ENCODE data around the gene SIDT1.
A peak's percentile ranks its signal among the peaks of the same experiment; 100 is the strongest.

Gene SIDT1
- long read RNA-seq, result 0 reads

- H3K4me3 ChIP-seq (replicated peaks; ENCODE audit: insufficient read depth, low read length), result peak within 1 kb of the TSS; percentile 47
- TF ChIP-seq REST (IDR thresholded peaks at IDR 0.05; ENCODE audit: insufficient replicate concordance, low read depth) (no peak), CTCF (IDR thresholded peaks at IDR 0.05; ENCODE audit: insufficient read depth, low read length) (no peak), SPI1 (IDR thresholded peaks at IDR 0.05; ENCODE audit: borderline replicate concordance, low read depth) (no peak), GABPA (IDR thresholded peaks at IDR 0.05; ENCODE audit: low read depth) (no peak), POLR2AphosphoS5 (IDR thresholded peaks at IDR 0.05; ENCODE audit: low read depth) (no peak)
- peak in 1 of 2 experiments; percentile 42 for DNase-seq (ENCODE audit: low read depth in 1 of 2, low spot score in 1 of 2)
- H3K27me3 ChIP-seq (ENCODE audit: insufficient read depth, poor library complexity, severe bottlenecking), result peaks cover 14% of the 10 kb centered on the region
- no peak within 1 kb of the TSS for H3K27ac ChIP-seq (replicated peaks)
Measured at GRCh38 chr3:113531826-113532697, at the start of gene SIDT1. TSS of gene SIDT1 (plus strand) at chr3:113532555. CDS start at chr3:113533022, 467 bp downstream.

GRCh38 chr3:113485161-113485609 lies 47.2 kb upstream of the SIDT1 start:
- no peaks in the 10 kb centered on the region for H3K27me3 ChIP-seq (ENCODE audit: insufficient read depth, poor library complexity, severe bottlenecking)
- no peak overlapping the region for H3K27ac ChIP-seq (replicated peaks)
- no peak for TF ChIP-seq SPI1 (IDR thresholded peaks at IDR 0.05; ENCODE audit: borderline replicate concordance, low read depth)
- TF ChIP-seq POLR2AphosphoS5 (IDR thresholded peaks at IDR 0.05; ENCODE audit: low read depth), result no peak
- no peak for TF ChIP-seq GABPA (IDR thresholded peaks at IDR 0.05; ENCODE audit: low read depth)
- no peak for TF ChIP-seq CTCF (IDR thresholded peaks at IDR 0.05; ENCODE audit: insufficient read depth, low read length)
- no peak for TF ChIP-seq REST (IDR thresholded peaks at IDR 0.05; ENCODE audit: insufficient replicate concordance, low read depth)
- no peak overlapping the region for H3K4me3 ChIP-seq (replicated peaks; ENCODE audit: insufficient read depth, low read length)
- DNase-seq (ENCODE audit: low read depth in 1 of 2, low spot score in 1 of 2), result no peak

- peak in 1 of 2 experiments; percentile 30 for DNase-seq (ENCODE audit: low read depth in 1 of 2, low spot score in 1 of 2)
- TF ChIP-seq CTCF (IDR thresholded peaks at IDR 0.05; ENCODE audit: insufficient read depth, low read length) (no peak), GABPA (IDR thresholded peaks at IDR 0.05; ENCODE audit: low read depth) (no peak), REST (IDR thresholded peaks at IDR 0.05; ENCODE audit: insufficient replicate concordance, low read depth) (no peak), SPI1 (IDR thresholded peaks at IDR 0.05; ENCODE audit: borderline replicate concordance, low read depth) (no peak), POLR2AphosphoS5 (IDR thresholded peaks at IDR 0.05; ENCODE audit: low read depth) (no peak)
- H3K4me3 ChIP-seq (replicated peaks; ENCODE audit: insufficient read depth, low read length), result no peak overlapping the region
- H3K27me3 ChIP-seq (ENCODE audit: insufficient read depth, poor library complexity, severe bottlenecking), result no peaks in the 10 kb centered on the region
- H3K27ac ChIP-seq (replicated peaks), result no peak overlapping the region
Measured at GRCh38 chr3:113495035-113495434, 37.3 kb upstream of the SIDT1 start.

All from HL-60 (cell line).